NCI-H345 (cell line): ENCODE measurements around the gene ACBD7.

ENCODE experiments used
- DNase-seq: peaks from one replicate; lab custom pipeline; 2025; lab: John Stamatoyannopoulos, UW

The ACBD7 gene

GRCh38 chr10:15088428-15089261 lies at the start of gene ACBD7:
ACBD7 (minus strand) TSS chr10:15088776; CDS start chr10:15088728, 48 bp downstream.
- DNase-seq, result peak; percentile 80

GRCh38 chr10:15137636-15138035 lies 49.1 kb upstream of the ACBD7 start:
- DNase-seq, result no peak

- DNase-seq, result no peak
Measured at GRCh38 chr10:15137036-15137359, 48.4 kb upstream of the ACBD7 start.

- DNase-seq, result no peak
Measured at GRCh38 chr10:15136129-15137035, 47.8 kb upstream of the ACBD7 start.

- DNase-seq, result no peak
Measured at GRCh38 chr10:15131330-15131729, 42.8 kb upstream of the ACBD7 start.

- DNase-seq, result no peak
Measured at GRCh38 chr10:15124908-15125307, 36.3 kb upstream of the ACBD7 start.

- no peak for DNase-seq
Measured at GRCh38 chr10:15124190-15124589, 35.6 kb upstream of the ACBD7 start.

GRCh38 chr10:15123749-15124184 lies 35.2 kb upstream of the ACBD7 start:
- no peak for DNase-seq

GRCh38 chr10:15122477-15123030 lies 34.0 kb upstream of the ACBD7 start:
- DNase-seq, result no peak

GRCh38 chr10:15121707-15122106 lies 33.1 kb upstream of the ACBD7 start:
- DNase-seq, result no peak

- no peak for DNase-seq
Measured at GRCh38 chr10:15120523-15120922, 31.9 kb upstream of the ACBD7 start.

- no peak for DNase-seq
Measured at GRCh38 chr10:15118615-15119014, 30.0 kb upstream of the ACBD7 start.

- DNase-seq, result no peak
Measured at GRCh38 chr10:15116225-15116624, 27.6 kb upstream of the ACBD7 start.

GRCh38 chr10:15113766-15114165 lies 25.2 kb upstream of the ACBD7 start:
- no peak for DNase-seq

- DNase-seq, result no peak
Measured at GRCh38 chr10:15112657-15113056, 24.1 kb upstream of the ACBD7 start.

- peak; percentile 52 for DNase-seq
Measured at GRCh38 chr10:15106352-15107013, 17.9 kb upstream of the ACBD7 start.

- no peak for DNase-seq
Measured at GRCh38 chr10:15103513-15103912, 14.9 kb upstream of the ACBD7 start.

GRCh38 chr10:15099886-15100285 lies 11.3 kb upstream of the ACBD7 start:
- DNase-seq, result no peak

- DNase-seq, result peak; percentile 90
Measured at GRCh38 chr10:15097011-15097812, 8.6 kb upstream of the ACBD7 start, which contains the start of gene RPP38. RPP38 (plus strand) TSS chr10:15097355; CDS start chr10:15103315, 5,960 bp downstream.

GRCh38 chr10:15096661-15097010 lies 8.1 kb upstream of the ACBD7 start:
- peak; percentile 5 for DNase-seq

- DNase-seq, result no peak
Measured at GRCh38 chr10:15092855-15093408, 4.4 kb upstream of the ACBD7 start.
